COR-L47 (cell line): Measurements from ENCODE around the gene PRTFDC1.
"Not testable (repeated sequence)": the region's sequence is repeated elsewhere in the genome, so short reads cannot be mapped to it uniquely, and the experiment has no call there.

Experiments
- DNase-seq: peaks from one replicate; lab custom pipeline; 2025; lab: John Stamatoyannopoulos, UW

Gene PRTFDC1, protein sequence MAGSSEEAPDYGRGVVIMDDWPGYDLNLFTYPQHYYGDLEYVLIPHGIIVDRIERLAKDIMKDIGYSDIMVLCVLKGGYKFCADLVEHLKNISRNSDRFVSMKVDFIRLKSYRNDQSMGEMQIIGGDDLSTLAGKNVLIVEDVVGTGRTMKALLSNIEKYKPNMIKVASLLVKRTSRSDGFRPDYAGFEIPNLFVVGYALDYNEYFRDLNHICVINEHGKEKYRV

DNA sequence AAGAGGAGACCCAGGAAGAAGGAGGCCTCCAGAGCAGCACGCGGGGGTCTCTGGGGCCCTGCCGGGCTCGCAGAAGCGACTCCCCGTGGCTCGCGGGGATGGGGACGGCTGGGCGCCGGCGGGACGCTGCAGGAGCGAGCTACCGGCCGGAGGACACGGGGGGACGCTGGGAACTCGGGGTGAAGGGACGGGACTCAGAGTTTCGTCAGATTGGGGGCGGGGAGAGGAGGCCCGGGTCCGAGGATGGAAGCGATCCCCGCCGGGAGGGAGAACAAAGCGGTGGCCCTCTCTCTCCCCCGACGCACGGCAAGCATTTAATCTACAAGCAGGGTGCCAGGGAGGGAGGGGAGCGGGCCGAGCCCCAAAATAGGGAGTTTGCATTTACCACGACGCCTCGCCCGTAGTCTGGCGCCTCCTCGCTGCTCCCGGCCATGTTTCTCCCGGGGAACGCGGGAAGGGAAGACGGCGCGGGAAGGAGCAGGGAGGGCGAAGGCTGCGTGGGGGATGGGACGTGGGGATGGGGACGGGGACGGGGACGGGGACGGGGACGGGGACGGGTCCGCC, at the start of gene PRTFDC1:
Gene PRTFDC1 (minus strand): TSS at position 464 of the 564 bp plus-strand sequence. CDS start 31 bp downstream, at position 433.
- DNase-seq = peak; percentile 43

DNA sequence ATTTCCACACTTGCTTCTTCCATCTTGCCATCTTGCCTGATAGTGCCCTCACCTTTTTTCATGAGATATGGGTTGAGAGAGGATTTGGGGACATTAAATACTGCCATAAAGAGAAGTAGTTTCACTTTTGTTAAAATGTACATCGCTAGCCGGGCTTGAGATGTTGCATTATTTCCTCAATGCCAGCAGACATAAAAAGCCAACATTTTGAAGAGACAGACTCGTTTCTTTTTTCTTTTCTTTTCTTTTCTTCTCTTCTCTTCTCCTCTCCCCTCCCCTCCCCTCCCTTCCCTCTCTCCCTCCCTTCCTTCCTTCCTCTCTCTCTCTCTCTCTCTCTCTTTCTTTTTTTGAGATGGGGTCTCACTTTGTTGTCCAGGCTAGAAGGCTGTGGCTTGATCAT, 45.6 kb upstream of the PRTFDC1 start:
- no peak for DNase-seq

DNA sequence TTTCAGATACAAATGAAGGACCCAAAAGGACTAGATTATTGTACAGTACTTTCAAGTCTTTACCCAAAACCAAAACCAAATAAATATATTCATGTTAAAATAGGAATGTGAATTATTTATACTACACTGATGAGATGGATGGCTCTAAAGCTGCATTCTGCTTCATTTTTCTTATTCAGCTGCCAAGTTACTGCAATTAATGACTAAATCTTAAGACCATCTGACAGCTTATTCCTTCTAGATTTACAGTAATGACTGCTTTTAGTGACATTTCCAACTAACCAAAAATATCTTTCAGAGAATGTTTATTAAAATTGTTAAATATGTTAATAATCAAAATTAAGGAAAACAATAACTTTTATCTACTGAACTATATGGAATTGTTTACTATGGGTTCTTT, 42.7 kb upstream of the PRTFDC1 start:
- no peak for DNase-seq

DNA sequence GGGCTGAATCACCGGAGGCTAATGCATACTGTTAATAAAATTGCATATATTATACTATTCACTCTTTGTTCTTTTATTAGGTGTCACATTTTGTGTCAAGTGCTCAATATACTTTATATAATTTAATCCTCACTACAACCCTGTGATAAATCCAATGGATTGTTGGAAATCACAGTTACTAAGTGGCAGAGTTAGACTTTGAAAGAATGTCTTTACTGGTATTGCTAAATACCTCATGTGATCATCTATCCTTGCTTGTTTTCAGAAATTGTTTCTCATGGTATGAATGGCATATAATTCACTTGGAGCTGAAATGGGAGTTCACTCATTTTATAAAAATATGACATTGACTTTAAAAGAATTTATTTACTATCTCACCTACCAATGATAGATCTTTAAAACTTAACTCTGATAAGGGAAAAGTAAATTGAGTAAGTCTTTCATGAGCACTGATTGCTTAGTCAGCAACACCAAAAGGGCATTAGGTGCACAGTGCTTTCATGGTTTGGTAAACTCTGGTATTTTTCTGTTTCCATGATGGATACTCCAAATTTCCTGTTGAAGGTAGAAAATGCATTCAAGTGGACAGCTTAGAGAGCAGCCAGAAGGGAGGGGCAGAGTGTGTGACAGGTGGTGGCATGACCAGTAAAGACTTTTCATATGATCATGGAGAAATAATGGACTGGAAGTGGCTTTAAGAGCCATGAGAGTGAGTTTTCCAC, 41.0 kb upstream of the PRTFDC1 start:
- DNase-seq = no peak

DNA sequence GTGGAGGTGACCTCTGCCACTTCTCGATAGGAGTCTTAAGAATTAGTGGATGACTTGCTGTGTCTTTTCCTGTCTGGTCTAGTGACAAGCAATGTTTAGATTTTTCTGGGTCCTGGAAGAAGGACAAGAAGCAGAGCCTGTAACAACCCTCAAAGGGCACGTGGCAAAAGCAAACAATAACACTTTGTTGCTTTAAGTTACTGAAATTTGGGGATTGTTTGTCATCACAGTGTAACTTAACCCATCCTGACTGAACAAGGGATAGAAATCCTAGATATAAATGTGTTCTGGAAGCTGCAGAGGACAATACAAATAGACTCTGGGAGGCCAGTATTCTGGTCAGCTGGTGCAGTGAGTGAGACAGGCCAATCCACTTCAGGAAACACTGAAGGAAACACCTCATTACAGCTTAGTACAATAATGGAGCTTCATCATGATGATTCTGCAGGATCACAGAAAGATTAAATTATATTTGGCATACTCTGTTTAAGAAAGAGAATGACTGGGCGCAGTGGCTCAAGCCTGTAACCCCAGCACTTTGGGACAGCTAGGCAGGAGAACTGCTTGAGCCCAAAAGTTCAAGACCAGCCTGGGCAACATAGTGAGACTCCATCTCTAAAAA, 40.2 kb upstream of the PRTFDC1 start:
- no peak for DNase-seq

DNA sequence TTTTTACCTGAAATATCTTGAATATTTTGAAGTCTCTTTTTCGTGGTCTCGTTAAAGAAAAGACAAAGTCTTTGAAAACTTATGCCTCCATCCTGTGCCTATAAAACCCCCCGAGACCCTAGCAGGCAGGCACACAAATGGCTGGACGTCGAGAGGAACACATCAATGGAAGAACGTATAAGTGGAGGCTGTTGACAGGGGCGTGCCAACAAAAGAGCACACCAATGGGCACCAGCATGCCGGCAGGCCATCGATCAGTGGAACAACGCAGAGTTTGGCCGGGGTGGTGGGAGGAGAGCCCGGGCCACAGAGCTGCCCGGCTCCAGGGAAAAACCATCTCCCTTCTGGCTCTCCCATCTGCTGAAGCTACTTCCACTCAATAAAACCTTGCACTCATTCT, 38.9 kb upstream of the PRTFDC1 start:
- no peak for DNase-seq

DNA sequence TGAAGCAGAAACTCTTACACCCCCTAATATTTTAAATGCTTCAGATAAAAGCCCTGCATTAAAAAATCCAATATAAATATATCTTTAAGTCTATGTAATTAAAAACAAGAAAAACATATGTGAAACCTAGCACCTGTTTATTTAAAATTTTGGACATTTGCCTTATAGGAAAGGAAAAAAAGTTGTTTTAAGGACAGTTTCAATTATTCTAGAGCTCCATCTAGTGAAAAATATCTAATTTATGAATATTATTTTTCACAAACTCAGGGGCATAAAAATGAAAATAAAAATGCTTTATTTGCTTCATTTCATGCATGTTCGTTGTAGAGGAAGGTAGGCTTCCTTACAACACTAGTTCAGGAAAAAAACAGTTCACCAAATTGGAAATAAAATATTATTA, 37.5 kb upstream of the PRTFDC1 start:
- DNase-seq = no peak

DNA sequence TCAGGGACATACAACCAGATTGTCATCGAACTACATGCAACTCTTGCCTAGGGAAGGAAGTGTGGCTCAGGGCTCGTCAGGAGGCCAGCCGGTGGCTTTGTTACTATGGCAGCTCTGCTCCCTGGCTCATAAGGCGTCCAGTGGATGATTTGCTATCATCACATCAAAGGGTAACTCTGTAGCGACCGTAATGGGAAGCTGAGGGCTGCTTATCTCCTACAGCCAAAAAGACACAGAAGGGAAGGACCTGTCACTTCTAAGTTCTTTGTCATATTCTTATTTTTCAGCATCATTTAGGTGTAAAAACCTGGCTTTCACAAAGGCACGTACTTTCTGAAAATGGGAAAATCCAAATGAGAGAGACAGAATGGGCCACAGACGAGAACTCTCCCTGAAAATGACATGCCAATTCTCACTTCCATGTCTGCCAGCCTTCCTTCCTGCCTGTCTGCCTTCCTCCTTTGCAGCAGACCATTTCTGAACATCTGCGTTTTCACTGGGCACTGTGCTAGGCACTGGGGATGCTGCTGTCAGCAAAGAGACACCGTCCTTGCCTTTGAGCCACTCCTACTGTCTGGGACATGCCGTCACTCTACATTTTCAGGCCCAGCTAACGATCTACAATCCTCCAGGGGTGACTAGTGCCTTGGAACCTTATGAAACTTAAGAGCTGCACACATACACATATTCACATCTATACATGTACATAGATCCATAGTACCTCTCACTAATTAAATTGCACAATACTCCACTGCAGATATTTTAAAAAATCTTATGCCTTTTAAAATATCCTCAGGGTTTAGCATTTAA, 36.6 kb upstream of the PRTFDC1 start:
- no peak for DNase-seq

DNA sequence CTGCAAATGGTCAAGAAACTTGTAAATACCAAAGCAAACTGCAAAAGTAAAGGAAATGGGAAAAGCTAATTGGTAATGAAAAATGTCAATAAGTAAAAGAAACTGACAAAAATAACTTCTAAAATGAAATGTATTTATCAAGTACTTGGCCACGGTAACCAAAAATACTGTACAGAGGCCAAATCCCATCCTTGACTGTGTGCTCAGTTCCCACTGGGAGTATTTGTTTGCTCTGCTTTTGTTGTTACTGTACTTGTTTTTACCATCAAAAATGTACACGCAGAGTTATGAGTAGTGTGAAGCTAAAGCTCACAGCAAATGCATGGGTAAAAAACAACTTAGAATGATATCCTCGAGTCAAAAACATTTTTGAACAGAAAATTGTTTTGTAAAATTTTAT, 32.5 kb upstream of the PRTFDC1 start:
- DNase-seq = no peak

DNA sequence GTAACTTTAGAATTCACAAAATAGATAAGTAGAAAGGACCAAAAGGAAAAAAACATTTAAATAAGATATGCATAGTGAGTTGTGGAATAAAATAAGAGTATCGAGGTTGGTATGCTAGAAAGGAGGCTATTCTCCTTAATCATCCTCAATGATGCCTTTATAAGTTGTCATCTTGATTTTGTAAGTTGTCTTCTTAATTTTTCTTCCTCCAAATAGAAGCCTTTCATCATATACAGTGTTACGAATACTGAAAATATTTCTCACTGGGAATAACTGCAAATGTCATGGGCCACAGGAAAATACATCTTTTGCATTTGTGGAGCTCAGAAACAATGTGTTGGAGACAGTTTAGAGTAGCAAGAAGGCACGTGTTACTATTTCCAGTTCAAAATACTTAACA, 31.5 kb upstream of the PRTFDC1 start:
- no peak for DNase-seq

DNA sequence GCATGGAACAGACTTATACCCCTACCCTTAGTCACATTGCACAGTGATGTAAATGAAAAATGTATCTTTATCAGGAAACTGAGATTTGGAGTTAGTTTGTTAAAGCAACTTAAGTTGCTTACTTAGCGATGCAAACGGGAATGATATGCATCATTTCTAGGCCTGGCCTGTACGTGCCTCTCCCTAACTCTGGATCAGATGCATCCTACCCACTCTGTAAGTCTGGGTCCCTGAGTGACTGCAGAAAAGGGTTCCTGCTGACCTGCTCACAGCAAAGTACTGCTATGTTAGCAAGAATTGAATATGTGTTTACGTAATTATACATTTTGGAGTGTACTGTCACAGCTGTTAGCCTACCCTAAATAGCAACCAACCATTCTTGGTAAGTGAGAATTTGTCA, 30.7 kb upstream of the PRTFDC1 start:
- DNase-seq = no peak

DNA sequence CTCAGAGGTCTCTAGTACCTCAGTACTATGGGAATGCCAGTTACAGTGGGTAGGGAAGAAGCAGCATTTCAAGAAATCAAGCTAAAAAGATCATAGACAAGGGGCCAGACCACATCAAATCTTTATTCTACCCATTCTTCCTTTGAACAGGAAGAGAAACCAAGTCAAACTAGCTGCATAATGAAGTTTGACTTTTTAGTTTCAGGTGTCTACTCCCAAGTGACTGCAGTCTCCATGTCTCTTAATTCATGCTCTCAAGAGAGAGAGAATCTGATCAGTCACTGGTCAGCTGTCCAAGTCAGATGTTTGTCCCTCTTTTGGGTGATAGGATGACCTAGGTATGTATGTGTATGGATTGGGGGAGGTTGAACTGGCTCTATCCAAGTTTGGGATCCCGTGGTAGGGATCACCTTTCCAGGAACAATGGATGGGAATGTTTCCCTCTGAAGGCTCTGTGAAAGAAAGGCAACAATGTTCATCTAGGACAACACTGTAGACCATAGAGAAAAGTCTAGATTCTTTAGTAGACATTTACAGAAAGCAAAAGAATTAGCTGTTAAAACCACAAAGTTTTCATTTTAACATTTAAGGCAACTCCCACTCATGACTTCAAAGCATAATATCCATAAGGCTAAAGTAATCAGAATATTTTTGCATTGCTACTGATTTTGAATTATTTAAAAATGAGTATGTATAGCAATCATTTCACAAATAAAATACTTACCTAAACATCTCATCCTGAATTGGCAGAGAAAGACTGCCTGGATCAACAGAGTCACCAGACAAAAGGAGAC, 30.1 kb upstream of the PRTFDC1 start:
- DNase-seq = no peak

DNA sequence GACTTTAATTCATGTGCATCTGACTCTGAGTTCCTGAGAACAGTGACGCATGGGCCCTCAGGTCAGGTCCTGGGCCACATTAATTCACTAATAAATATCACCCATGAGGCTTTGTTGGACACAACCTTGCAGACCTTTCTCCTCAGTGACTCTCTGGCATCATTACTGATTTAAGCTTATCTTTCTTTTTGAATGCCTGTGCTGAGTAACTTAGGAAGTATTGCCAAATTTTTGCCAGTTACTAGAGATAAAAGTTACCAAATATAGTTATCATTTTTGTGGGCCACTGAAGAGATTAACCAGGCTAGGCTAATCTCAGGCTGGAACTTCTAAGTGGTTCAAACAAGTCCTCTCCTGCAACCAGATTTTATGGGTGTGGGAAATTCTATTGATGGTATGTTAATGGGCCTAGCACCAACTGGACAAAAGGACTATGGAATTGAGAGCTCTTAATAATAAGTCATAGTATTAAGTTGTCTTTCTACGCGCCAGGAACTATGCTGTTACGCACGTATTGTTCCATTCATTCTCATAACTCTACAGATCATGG, 28.8 kb upstream of the PRTFDC1 start:
- DNase-seq = no peak

DNA sequence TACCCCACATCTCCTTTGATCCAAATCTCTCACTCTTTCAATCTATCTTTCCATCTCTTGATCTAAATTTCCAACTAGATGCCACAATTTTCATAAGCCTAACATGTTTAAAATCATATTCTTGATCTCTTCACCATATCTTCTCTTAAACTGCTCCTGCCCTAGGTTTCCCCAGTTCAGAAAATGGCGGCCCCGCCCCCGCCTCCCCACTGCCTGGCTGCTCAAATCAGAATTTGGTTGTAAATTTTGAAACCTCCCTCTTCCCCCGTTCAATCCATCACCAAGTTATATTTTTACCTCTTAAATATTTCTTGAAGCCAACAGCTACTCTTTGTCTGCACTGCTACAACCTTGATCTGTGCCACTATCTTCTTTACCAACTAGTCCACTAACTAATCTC, 27.3 kb upstream of the PRTFDC1 start:
- DNase-seq = no peak

DNA sequence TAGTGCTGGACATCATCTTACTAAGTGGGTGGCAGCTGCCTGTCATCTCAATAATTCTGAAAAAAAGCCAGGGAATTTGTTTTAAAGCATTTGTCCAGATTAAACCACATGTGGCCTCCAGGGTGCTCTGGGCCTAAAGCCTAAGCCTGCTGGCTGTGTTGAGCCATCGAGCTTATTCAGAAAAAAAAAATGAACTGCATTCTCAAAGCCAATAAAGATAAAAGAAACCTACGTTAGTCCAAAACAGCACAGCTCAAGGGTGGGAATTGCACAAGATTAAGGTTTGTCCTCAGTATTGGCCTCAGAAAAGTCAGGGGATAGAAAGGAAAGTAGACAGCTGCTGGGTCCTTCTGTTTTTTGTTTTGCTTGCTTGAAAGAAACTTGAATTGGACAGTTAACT, 22.6 kb upstream of the PRTFDC1 start:
- no peak for DNase-seq

DNA sequence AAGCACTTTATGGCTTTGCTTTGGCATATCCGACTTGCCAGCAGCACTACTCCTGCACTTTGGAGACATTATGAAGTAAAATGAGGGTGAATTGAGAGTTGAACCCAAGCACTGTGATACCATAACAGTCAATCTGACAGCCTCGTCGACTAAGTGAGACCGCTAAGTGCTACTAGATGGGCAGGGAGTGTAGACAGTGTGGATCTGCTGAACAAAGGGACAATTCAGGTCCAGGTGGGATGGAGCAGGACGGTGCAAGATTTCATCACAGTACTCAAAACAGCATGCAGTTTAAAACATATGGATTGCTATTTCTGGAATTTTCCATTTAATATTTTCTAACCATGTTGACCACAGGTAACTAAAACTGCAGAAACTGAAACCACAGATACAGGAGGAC, 20.8 kb upstream of the PRTFDC1 start:
- DNase-seq = no peak

DNA sequence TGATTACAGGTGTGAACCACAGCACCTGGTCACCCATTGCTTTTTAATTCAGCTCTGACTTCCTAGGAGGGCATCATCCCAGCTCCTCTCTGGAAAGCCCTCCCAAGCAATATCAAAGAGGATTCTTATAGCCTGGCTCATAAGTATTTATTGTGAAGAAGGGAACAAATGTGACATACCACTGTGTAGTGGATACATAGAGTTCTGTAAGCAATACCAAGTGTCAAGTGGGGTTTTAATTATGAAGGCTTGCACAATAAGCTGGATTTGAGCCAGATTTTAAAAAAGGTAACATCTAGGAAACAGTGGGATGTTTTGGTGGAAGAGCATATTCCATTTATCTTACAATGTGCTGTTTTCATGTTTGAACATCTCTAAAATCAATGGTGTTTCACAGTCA, 19.0 kb upstream of the PRTFDC1 start:
- no peak for DNase-seq

DNA sequence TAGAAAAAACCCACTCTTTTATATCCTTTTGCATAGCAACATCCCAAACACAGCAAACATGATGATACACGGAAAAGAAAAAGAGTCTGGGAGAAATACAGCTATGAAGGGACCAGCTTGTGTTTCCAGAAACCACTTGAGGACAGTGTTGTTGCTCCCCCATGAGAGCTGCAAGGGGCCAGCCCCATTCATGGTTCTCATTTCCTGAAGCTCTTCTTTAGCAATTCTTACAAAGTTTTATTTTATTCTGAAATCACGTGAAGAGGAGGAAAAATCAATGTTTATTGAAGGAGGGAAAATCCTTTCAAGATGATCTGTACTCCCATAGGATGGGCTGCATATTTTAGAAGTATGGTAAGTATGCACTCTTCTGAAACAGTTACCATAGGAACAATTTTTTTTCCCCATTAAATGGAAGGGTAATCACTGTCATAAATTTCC, 17.5 kb upstream of the PRTFDC1 start:
- DNase-seq = no peak

DNA sequence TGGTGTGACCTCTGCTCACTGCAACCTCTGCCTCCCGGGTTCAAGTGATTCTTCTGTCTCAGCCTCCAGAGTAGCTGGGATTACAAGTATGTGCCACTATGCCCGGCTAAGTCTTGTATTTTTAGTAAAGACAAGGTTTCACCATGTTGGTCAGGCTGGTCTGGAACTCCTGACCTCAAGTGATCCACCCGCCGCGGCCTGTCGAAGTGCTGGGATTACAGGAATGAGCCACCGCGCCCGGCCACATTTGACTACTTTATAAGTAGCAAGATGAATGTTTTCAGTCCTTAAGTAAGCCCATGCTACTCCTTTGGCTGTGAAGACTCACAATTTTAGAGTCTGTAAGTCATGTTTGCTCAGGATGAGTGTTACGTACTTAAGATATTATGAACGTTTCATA, 16.5 kb upstream of the PRTFDC1 start:
- DNase-seq = not testable (repeated sequence)

DNA sequence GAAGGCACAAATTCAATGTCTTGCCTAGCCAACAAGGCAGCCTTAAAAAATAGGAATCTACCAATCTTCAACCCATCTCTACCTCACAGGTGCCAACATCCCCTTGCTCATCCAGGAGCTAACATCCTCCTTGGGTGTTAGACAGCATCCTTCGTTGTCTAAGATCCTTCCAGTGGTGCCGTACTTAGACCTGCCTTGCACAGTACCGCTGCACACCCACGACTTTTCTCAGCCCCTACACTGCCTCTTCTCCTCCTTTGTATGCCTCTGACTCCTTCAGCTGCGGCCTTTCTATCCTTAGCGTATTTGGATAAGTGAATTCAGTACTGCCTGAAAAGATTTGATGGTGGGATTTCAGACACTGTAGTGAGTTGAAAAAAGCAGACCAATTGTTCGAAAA, 15.9 kb upstream of the PRTFDC1 start:
- no peak for DNase-seq

DNA sequence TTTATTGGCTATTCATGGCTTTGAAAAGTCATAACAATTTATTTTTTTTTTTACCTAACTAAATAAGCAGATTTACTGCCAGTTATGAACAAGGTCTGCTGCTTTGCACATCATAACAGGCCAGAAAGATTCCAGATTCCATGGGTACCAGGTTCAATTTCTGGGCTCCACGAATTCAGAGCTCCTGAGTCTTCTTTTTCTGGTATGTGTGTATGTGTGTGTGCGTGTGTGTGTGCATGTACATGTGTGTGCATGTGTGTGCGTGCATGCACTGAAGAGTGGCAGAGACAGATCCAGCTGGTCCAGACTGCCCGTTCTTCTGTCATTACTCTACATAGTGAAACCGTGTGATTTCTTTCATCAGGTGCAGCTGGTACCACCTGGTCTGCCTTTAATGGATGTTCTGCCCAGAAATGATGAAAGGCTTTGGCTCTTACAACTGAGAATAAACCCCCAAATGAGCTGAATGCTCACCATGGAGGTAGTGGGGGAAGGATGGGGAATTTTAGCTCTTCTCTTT, 14.6 kb upstream of the PRTFDC1 start:
- no peak for DNase-seq
